ENCODE data around the gene CRELD2. TPM values are rescaled to one million over a fixed set of nuclear protein-coding genes. Genes with fewer than 3 reads are reported as not detected.
A peak's percentile ranks its signal among the peaks of the same experiment; 100 is the strongest.
"Not testable (repeated sequence)": the region's sequence is repeated elsewhere in the genome, so short reads cannot be mapped to it uniquely, and the experiment has no call there.

The CRELD2 gene
- total RNA-seq, 1 donor from 2014 or later, result 13.0 TPM

DNA sequence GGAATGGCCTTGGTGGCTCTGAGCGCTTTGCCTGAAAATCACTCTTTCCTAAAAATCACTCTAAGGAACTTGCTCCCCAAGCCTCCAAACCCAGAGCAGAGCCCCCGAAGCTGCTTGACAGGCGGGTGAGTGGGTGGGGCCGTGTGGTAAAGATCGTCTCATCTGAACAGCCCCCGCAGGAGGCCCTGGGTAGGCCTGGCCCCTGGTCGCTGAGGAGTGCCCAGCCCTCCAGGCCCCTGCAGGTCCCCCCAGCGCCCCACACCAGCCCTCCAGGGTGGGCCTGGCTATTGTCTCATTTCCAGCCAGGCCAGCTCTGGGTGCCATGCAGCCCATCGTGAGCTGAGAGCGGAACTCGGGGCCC is 25.0 kb downstream of the CRELD2 start:
- Histone ChIP-seq H3K4me3 (ENCODE audit: low read length in 3 of 3) (no peak overlapping the region), H3K27me3 (ENCODE audit: control insufficient read depth in 3 of 3, insufficient read depth in 3 of 3, low read length in 3 of 3) (no peaks in the 10 kb centered on the region), H3K27ac (ENCODE audit: low read depth, low read length) (no peak overlapping the region), H3K9ac (ENCODE audit: low read depth in 1 of 3, low read length in 3 of 3) (no peak overlapping the region), H3K9me3 (ENCODE audit: control insufficient read depth in 3 of 3, low read length in 3 of 3) (no peaks in the 10 kb centered on the region), H3K4me1 (ENCODE audit: control insufficient read depth in 3 of 3, insufficient read depth in 3 of 3, low read length in 3 of 3) (peaks cover 6 to 18% (median 12%) of the 10 kb centered on the region in 3 donors), H3K36me3 (ENCODE audit: control insufficient read depth in 3 of 3, insufficient read depth in 3 of 3, low read length in 3 of 3) (no peaks in the 10 kb centered on the region)

DNA sequence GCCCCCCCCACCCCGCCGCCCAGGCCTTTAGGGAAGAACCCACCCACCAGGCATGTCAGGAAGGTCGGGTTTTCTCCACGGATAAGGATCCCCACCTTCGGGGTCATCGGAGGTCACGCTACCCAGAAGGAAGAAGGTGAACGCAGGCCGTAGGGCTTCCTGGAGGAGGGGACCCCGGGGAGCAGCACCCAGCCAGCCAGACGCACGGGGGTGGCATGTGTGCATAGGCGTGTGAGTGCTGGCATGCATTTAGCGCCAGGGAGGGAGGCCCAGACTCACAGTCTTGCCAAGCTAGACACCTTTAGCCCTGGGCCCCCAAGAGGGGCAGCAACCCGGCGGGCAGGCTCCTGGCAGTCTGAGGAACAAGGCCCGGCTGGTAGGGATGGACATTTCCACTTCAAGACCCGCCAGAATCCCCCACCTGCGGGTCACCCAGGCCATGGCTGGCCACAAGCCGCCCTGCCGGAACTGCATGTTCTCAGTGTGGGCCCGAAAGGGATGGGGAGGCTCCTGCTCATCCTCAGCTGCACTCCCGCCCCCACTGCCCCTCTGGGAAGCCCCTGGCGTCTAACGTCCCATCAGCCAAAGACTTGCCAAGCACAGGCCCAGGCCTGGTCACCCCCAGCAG is 25.5 kb downstream of the CRELD2 start:
- Histone ChIP-seq H3K27me3 (ENCODE audit: control insufficient read depth in 3 of 3, insufficient read depth in 3 of 3, low read length in 3 of 3) (no peaks in the 10 kb centered on the region), H3K27ac (ENCODE audit: low read depth, low read length) (no peak overlapping the region), H3K4me3 (ENCODE audit: low read length in 3 of 3) (peak overlapping the region in 1 of 3 donors; percentile 61), H3K9me3 (ENCODE audit: control insufficient read depth in 3 of 3, low read length in 3 of 3) (no peaks in the 10 kb centered on the region), H3K4me1 (ENCODE audit: control insufficient read depth in 3 of 3, insufficient read depth in 3 of 3, low read length in 3 of 3) (peaks cover 4 to 12% (median 7%) of the 10 kb centered on the region in 3 donors), H3K9ac (ENCODE audit: low read depth in 1 of 3, low read length in 3 of 3) (peak overlapping the region in 2 of 3 donors; percentile 61 to 82), H3K36me3 (ENCODE audit: control insufficient read depth in 3 of 3, insufficient read depth in 3 of 3, low read length in 3 of 3) (no peaks in the 10 kb centered on the region)

DNA sequence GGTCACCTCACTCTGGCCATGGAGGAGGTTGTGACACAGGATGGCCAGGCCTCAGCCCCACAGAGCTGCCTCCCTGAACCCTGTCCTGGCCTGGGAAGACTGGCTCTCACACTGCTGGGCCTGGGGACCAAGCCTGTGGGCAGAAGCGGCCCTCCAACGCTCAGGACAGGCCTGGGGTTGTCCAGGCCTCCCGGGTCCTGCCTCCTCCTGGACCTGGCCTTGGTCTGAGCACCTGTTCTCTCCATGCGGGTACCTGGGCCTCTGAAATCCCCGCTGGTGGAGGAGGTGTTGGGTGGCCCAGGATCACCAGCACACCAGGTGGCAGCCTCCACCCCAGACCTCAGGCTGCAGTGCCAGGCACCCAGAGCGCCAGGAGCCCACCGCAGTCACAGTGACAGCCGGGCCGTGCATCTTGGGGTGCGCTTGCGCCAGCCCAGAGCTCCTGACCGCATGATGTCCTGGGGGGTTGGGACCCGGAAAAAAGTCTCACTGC is 26.0 kb downstream of the CRELD2 start:
- peaks cover 4 to 11% (median 6%) of the 10 kb centered on the region in 3 donors for H3K4me1 ChIP-seq (ENCODE audit: control insufficient read depth in 3 of 3, insufficient read depth in 3 of 3, low read length in 3 of 3)
- H3K36me3 ChIP-seq (ENCODE audit: control insufficient read depth in 3 of 3, insufficient read depth in 3 of 3, low read length in 3 of 3), result no peaks in the 10 kb centered on the region
- peak overlapping the region in 1 of 3 donors; percentile 61 for H3K4me3 ChIP-seq (ENCODE audit: low read length in 3 of 3)
- H3K9me3 ChIP-seq (ENCODE audit: control insufficient read depth in 3 of 3, low read length in 3 of 3), result no peaks in the 10 kb centered on the region
- H3K9ac ChIP-seq (ENCODE audit: low read depth in 1 of 3, low read length in 3 of 3), result peak overlapping the region in 2 of 3 donors; percentile 61 to 82
- H3K27me3 ChIP-seq (ENCODE audit: control insufficient read depth in 3 of 3, insufficient read depth in 3 of 3, low read length in 3 of 3), result no peaks in the 10 kb centered on the region
- no peak overlapping the region for H3K27ac ChIP-seq (ENCODE audit: low read depth, low read length)

DNA sequence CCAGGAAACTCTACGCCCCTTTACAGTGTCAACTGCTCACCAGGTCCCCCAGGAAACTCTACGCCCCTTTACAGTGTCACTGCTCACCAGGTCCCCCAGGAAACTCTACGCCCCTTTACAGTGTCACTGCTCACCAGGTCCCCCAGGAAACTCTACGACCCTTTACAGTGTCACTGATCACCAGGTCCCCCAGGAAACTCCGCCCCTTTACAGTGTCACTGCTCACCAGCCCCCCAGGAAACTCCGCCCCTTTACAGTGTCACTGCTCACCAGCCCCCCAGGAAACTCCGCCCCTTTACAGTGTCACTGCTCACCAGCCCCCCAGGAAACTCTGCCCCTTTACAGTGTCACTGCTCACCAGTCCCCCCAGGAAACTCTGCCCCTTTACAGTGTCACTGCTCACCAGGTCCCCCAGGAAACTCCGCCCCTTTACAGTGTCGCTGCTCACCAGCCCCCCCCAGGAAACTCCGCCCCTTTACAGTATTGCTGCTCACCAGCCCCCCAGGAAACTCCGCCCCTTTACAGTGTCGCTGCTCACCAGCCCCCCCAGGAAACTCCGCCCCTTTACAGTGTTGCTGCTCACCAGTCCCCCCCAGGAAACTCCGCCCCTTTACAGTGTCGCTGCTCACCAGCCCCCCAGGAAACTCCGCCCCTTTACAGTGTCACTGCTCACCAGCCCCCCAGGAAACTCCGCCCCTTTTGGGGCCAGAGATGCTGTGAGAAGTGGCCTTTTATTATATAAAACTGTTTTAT is 26.8 kb downstream of the CRELD2 start:
- not testable (repeated sequence) for H3K4me3 ChIP-seq (ENCODE audit: low read length in 3 of 3); H3K27ac ChIP-seq (ENCODE audit: low read depth, low read length); H3K9me3 ChIP-seq (ENCODE audit: control insufficient read depth in 3 of 3, low read length in 3 of 3); H3K27me3 ChIP-seq (ENCODE audit: control insufficient read depth in 3 of 3, insufficient read depth in 3 of 3, low read length in 3 of 3); H3K36me3 ChIP-seq (ENCODE audit: control insufficient read depth in 3 of 3, insufficient read depth in 3 of 3, low read length in 3 of 3); H3K9ac ChIP-seq (ENCODE audit: low read depth in 1 of 3, low read length in 3 of 3)
- H3K4me1 ChIP-seq (ENCODE audit: control insufficient read depth in 3 of 3, insufficient read depth in 3 of 3, low read length in 3 of 3), result peaks cover 4 to 10% (median 6%) of the 10 kb centered on the region in 3 donors

DNA sequence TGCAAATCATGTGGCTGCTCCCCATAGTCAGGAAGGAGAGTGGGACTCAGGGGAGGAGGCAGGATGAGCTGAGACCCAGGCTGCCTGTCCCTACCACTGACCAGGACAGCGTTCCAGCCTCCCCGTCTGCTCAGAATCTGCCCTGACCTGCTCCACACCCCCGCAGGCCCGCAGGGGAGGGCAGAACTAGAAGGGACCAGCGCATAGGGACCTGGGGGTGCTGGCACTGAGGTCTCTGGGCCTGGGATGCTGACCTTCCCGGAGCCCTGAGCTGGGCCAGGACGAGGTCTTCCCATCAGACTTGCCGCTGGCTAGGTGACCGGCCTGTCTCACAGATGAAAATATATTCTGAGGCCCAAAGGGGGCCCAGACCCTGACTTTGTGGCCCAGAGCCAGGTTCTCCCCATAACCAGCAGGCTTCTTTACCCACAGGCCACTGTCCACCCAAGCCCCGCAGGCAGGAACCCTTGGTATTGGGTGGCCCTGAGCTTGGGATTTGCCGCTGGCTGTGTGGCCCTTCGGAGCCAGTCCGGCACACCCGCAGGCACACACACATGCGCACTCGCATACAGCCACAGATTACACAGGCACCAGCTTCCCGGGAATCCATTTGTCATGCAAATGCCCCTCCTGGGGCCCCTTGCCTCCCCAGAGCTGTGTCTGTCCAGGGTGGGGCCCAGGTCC is 28.3 kb downstream of the CRELD2 start:
- Histone ChIP-seq H3K27ac (ENCODE audit: low read depth, low read length) (no peak overlapping the region), H3K36me3 (ENCODE audit: control insufficient read depth in 3 of 3, insufficient read depth in 3 of 3, low read length in 3 of 3) (no peaks in the 10 kb centered on the region), H3K4me3 (ENCODE audit: low read length in 3 of 3) (no peak overlapping the region), H3K27me3 (ENCODE audit: control insufficient read depth in 3 of 3, insufficient read depth in 3 of 3, low read length in 3 of 3) (no peaks in the 10 kb centered on the region), H3K4me1 (ENCODE audit: control insufficient read depth in 3 of 3, insufficient read depth in 3 of 3, low read length in 3 of 3) (peaks cover 0 to 6% (median 3%) of the 10 kb centered on the region in 3 donors), H3K9ac (ENCODE audit: low read depth in 1 of 3, low read length in 3 of 3) (no peak overlapping the region), H3K9me3 (ENCODE audit: control insufficient read depth in 3 of 3, low read length in 3 of 3) (no peaks in the 10 kb centered on the region)

DNA sequence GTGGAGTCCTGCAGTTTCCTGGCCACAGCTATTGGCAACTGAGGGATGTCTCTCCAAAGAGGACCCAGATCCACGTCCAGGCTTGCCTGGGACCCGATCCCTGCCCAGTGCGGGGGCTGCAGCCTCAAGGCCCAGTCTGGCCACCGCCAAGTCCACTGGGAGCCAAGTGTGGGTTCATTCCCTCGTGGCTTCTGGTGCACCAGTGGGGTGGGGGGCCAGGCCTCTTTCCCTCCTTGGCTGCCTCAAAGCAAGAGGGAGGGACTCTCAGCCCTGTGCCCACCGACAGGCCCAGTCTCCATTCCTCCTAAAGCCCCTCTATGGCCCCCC is 28.8 kb downstream of the CRELD2 start:
- Histone ChIP-seq H3K4me1 (ENCODE audit: control insufficient read depth in 3 of 3, insufficient read depth in 3 of 3, low read length in 3 of 3) (peaks cover 0 to 5% (median 4%) of the 10 kb centered on the region in 3 donors), H3K27me3 (ENCODE audit: control insufficient read depth in 3 of 3, insufficient read depth in 3 of 3, low read length in 3 of 3) (no peaks in the 10 kb centered on the region), H3K4me3 (ENCODE audit: low read length in 3 of 3) (no peak overlapping the region), H3K36me3 (ENCODE audit: control insufficient read depth in 3 of 3, insufficient read depth in 3 of 3, low read length in 3 of 3) (no peaks in the 10 kb centered on the region), H3K9ac (ENCODE audit: low read depth in 1 of 3, low read length in 3 of 3) (no peak overlapping the region), H3K27ac (ENCODE audit: low read depth, low read length) (no peak overlapping the region), H3K9me3 (ENCODE audit: control insufficient read depth in 3 of 3, low read length in 3 of 3) (no peaks in the 10 kb centered on the region)

DNA sequence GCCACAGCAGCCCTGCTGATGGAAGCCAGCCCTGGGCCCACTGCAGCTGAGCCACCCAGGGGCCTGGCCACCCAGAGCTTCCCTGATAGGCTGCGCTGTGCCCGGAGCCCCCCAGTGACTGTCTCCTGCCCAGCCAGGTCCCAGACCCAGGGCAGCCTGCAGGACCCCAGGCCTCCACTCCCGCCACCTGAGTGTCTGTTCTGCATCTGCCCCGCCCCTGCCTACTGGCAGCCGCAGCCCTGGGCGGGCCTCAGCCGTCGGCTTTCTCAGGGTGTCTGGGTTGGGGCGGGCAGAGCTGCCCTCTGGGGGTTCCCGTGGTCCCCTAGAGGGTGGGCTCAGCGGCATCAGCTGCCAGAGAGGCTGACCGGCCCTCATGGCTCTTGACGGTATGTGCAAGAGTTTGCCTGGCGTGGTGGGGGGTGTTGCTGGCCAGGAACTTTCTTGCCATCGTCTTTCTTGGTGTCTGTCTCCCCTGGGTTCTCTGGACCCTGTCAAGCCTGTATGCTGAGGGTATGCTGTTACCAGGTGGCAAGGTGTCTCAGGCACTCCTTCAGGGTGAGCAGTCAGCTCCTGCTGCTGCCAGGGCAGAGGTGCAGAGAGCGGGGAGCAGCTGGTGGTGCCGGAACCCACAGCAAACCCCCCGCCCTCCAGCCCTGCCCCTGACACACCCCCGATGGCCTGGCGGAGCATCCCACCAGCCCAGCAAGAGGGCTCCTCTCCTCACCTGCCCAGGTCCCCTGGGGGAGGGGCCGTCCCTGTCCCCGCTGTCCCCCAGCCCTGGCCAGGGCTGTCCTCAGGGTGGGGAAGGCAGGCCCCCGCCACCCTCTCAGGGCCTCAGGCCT is 29.9 kb downstream of the CRELD2 start:
- no peak overlapping the region for H3K9ac ChIP-seq (ENCODE audit: low read depth in 1 of 3, low read length in 3 of 3)
- H3K9me3 ChIP-seq (ENCODE audit: control insufficient read depth in 3 of 3, low read length in 3 of 3), result no peaks in the 10 kb centered on the region
- H3K4me1 ChIP-seq (ENCODE audit: control insufficient read depth in 3 of 3, insufficient read depth in 3 of 3, low read length in 3 of 3), result peaks cover 3 to 15% (median 13%) of the 10 kb centered on the region in 3 donors
- no peak overlapping the region for H3K4me3 ChIP-seq (ENCODE audit: low read length in 3 of 3)
- no peaks in the 10 kb centered on the region for H3K27me3 ChIP-seq (ENCODE audit: control insufficient read depth in 3 of 3, insufficient read depth in 3 of 3, low read length in 3 of 3)
- no peaks in the 10 kb centered on the region for H3K36me3 ChIP-seq (ENCODE audit: control insufficient read depth in 3 of 3, insufficient read depth in 3 of 3, low read length in 3 of 3)
- H3K27ac ChIP-seq (ENCODE audit: low read depth, low read length), result no peak overlapping the region

DNA sequence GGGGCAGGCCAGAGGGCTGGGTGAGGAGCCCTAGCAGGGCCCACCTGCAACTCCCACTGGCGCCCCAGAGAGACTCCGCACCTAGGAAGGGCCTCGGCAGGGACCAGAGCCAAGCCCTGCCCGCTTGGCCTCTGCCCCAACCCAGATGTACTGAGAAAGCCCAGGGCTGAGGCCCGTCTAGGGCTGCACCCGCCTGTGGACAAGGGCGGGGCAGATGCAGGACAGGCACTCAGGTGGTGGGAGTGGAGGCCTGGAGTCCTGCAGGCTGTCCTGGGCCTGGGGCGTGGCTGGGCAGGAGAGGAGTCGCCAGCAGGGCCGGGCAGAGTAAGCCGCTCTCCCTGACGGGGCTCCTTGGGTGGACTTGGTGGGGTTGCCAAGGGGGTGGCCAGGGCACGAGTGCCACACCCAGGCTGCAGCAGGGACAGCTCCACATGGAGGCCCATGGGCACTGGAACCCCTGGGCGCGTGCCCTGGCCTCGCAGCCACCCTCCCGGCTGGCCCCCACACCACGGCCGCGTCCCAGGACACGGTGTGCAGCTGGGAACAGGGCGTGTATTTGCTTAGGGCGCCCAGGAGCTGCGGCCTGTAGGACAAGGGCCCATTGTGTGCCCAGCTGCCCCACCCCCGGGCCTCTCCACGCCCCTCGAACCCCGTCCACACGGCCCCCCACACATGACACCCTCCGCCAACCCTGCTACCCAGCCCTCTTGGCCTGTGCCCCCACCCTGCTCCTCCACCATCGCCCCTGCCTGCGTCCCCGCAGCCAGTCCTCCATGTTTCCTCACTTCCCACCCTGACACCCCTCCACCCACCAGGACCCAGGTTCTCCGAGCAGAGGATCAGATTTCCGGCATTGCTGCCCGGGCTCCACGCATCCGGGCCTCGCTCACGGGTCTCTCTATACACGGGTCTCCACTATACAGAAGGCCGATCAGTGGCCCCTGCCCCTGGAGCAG is 30.8 kb downstream of the CRELD2 start:
- Histone ChIP-seq H3K27me3 (ENCODE audit: control insufficient read depth in 3 of 3, insufficient read depth in 3 of 3, low read length in 3 of 3) (no peaks in the 10 kb centered on the region), H3K27ac (ENCODE audit: low read depth, low read length) (no peak overlapping the region), H3K9me3 (ENCODE audit: control insufficient read depth in 3 of 3, low read length in 3 of 3) (no peaks in the 10 kb centered on the region), H3K4me3 (ENCODE audit: low read length in 3 of 3) (no peak overlapping the region), H3K9ac (ENCODE audit: low read depth in 1 of 3, low read length in 3 of 3) (no peak overlapping the region), H3K36me3 (ENCODE audit: control insufficient read depth in 3 of 3, insufficient read depth in 3 of 3, low read length in 3 of 3) (no peaks in the 10 kb centered on the region), H3K4me1 (ENCODE audit: control insufficient read depth in 3 of 3, insufficient read depth in 3 of 3, low read length in 3 of 3) (peaks cover 12 to 23% (median 22%) of the 10 kb centered on the region in 3 donors)

DNA sequence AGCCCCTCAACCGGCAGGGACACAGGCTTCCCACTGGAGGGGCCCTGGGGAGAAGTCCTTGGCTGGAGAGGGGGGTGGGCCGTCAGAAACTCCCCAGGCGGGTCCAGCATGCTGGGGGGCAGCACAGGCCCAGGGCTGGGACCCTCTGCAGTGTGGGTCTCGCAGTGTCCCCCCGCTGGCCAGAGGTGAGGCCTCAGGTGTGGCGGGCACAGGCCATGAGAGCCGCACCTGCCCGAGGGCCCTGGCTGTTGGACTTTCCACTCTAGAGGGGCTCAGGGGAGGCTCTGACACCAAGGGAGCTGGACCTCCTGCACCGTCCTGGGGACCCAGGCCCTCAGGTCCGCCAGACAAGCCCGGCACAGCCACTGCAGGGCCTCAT is 31.5 kb downstream of the CRELD2 start:
- Histone ChIP-seq H3K9ac (ENCODE audit: low read depth in 1 of 3, low read length in 3 of 3) (no peak overlapping the region), H3K27ac (ENCODE audit: low read depth, low read length) (no peak overlapping the region), H3K4me3 (ENCODE audit: low read length in 3 of 3) (no peak overlapping the region), H3K36me3 (ENCODE audit: control insufficient read depth in 3 of 3, insufficient read depth in 3 of 3, low read length in 3 of 3) (no peaks in the 10 kb centered on the region), H3K4me1 (ENCODE audit: control insufficient read depth in 3 of 3, insufficient read depth in 3 of 3, low read length in 3 of 3) (peaks cover 19 to 29% (median 28%) of the 10 kb centered on the region in 3 donors), H3K27me3 (ENCODE audit: control insufficient read depth in 3 of 3, insufficient read depth in 3 of 3, low read length in 3 of 3) (no peaks in the 10 kb centered on the region), H3K9me3 (ENCODE audit: control insufficient read depth in 3 of 3, low read length in 3 of 3) (no peaks in the 10 kb centered on the region)
